Hindlimb muscle (tissue), 1 donor: Measurements from ENCODE around the gene EGFLAM. TPM values are rescaled to one million over a fixed set of nuclear protein-coding genes. Genes with fewer than 3 reads are reported as not detected.
"Not testable (repeated sequence)": the region's sequence is repeated elsewhere in the genome, so short reads cannot be mapped to it uniquely, and the experiment has no call there.

ENCODE experiments used
- DNase-seq: peaks from one replicate; pipeline ENCODE4 v3.0.0-alpha.2; 2013
- polyA plus RNA-seq: library from polyadenylated mRNA; unstranded; fragments of 120-200 nt; gene quantifications from one replicate; pipeline ENCODE4 v1.2.1, GENCODE V29; 2013; ENCODE audit not compliant: insufficient read length

Gene EGFLAM
- polyA plus RNA-seq, 1 donor, result 37.6 TPM

- no peak for DNase-seq
Measured at GRCh38 chr5:38331831-38332230, 73.5 kb downstream of the EGFLAM start.

- not testable (repeated sequence) for DNase-seq
Measured at GRCh38 chr5:38333181-38333580, 74.8 kb downstream of the EGFLAM start.

- no peak for DNase-seq
Measured at GRCh38 chr5:38338455-38338854, 80.1 kb downstream of the EGFLAM start.

GRCh38 chr5:38339446-38339845 is 81.1 kb downstream of the EGFLAM start:
- no peak for DNase-seq

GRCh38 chr5:38341056-38341455 is 82.7 kb downstream of the EGFLAM start:
- no peak for DNase-seq

GRCh38 chr5:38341641-38342040 is 83.3 kb downstream of the EGFLAM start:
- DNase-seq, result no peak

GRCh38 chr5:38342261-38342660 is 83.9 kb downstream of the EGFLAM start:
- no peak for DNase-seq

GRCh38 chr5:38344891-38345290 is 86.5 kb downstream of the EGFLAM start:
- DNase-seq, result no peak

GRCh38 chr5:38346593-38346992 is 88.2 kb downstream of the EGFLAM start:
- DNase-seq, result no peak

GRCh38 chr5:38347040-38347763 is 88.8 kb downstream of the EGFLAM start:
- no peak for DNase-seq

GRCh38 chr5:38347896-38348295 is 89.5 kb downstream of the EGFLAM start:
- no peak for DNase-seq

- DNase-seq, result no peak
Measured at GRCh38 chr5:38360323-38361061, 102.1 kb downstream of the EGFLAM start.

- DNase-seq, result no peak
Measured at GRCh38 chr5:38362713-38363112, 104.4 kb downstream of the EGFLAM start.

- no peak for DNase-seq
Measured at GRCh38 chr5:38364825-38365224, 106.5 kb downstream of the EGFLAM start.

GRCh38 chr5:38367410-38367809 is 109.1 kb downstream of the EGFLAM start:
- no peak for DNase-seq

GRCh38 chr5:38367966-38368365 is 109.6 kb downstream of the EGFLAM start:
- DNase-seq, result no peak

- DNase-seq, result no peak
Measured at GRCh38 chr5:38369692-38370091, 111.3 kb downstream of the EGFLAM start.

- DNase-seq, result no peak
Measured at GRCh38 chr5:38370358-38371100, 112.2 kb downstream of the EGFLAM start.

- DNase-seq, result no peak
Measured at GRCh38 chr5:38371596-38371995, 113.2 kb downstream of the EGFLAM start.

- DNase-seq, result no peak
Measured at GRCh38 chr5:38373743-38374142, 115.4 kb downstream of the EGFLAM start.

- DNase-seq, result no peak
Measured at GRCh38 chr5:38375423-38375822, 117.1 kb downstream of the EGFLAM start.

- no peak for DNase-seq
Measured at GRCh38 chr5:38376404-38376803, 118.0 kb downstream of the EGFLAM start.

- DNase-seq, result no peak
Measured at GRCh38 chr5:38378579-38378978, 120.2 kb downstream of the EGFLAM start.
